G401 (cell line): ENCODE results near the gene TRMT112. TPM values are rescaled to one million over a fixed set of nuclear protein-coding genes. Genes with fewer than 3 reads are reported as not detected.

Source experiments
- DNase-seq: peaks from one replicate; pipeline ENCODE4 v3.0.0-alpha.2; 2015; ENCODE audit warnings: low spot score
- in situ Hi-C: cut with HindIII; loops from 2 replicates; pipeline ENCODE4 v1.10.0; 2016; ENCODE audit warnings: low sequenced_read_pairs, mixed read lengths
- total RNA-seq: library from RNA; depleted of rRNA; stranded (reverse); fragments of >200 nt; shearing (Covaris generic); gene quantifications from 2 replicates; pipeline ENCODE4 v1.2.3, GENCODE V29; 2014; rRNA removed

The TRMT112 gene
- total RNA-seq = 313 and 472 TPM in 2 replicates

DNA sequence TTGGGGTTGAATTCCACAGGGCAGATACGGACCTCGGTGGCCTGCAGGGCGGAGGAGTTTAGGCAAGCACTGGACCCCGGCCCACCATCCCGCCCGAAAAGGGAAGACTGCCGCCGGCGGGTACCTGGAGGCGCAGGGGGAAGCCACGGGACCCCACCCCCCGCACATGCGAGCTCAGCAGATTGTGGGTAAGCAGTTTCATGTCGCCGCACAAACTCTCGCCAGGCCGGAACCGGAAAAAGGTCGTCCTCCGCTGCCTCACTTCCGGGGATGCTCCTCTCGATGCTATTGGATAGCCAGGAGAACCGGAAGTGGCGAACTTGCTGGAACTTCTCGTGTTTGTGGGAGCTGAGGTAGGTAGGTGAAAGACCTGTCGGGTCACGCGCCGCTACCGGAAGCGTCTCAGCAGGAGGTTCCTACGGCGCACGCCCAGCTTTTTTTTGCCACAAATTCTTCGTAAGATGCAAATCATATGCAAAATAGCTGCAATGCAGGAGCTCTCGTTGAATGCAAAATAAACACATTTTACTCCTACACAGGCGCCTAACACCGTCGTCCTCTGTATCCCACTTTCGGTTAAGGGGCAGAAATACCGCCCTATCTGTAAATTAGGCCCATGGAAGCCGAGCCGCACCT is at the start of gene TRMT112:
TSS of gene TRMT112 (minus strand) at position 235 of the 636 bp plus-strand sequence. CDS start at position 202, 33 bp downstream.
- in situ Hi-C loops = no loop called here
- peak; percentile 99 for DNase-seq

- in situ Hi-C loops = no loop called here
Measured at GRCh38 chr11:64366751-64367150, 49.4 kb upstream of the TRMT112 start.

DNA sequence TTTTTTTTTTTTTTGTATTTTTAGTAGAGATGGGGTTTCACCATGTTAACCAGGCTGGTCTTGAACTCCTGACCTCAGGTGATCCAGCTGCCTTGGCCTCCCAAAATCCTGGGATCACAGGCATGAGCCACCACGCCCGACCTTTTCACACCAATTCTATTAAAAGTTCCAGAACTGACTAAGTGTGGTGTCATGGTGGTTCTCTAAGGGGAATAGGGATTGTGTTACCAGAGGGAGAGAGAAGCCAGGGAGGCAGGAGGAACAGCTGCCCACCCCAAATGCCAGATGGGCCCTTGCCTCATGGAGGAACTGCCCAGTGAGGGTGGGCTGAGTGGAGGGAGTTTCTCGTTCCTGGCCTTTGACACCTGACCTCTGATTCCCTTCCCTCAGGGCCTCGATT is 47.6 kb upstream of the TRMT112 start:
- no peak for DNase-seq
- in situ Hi-C loops = no loop called here

More at GRCh38 chr11:64366751-64367150, 49.4 kb upstream of the TRMT112 start:
- no peak for DNase-seq

DNA sequence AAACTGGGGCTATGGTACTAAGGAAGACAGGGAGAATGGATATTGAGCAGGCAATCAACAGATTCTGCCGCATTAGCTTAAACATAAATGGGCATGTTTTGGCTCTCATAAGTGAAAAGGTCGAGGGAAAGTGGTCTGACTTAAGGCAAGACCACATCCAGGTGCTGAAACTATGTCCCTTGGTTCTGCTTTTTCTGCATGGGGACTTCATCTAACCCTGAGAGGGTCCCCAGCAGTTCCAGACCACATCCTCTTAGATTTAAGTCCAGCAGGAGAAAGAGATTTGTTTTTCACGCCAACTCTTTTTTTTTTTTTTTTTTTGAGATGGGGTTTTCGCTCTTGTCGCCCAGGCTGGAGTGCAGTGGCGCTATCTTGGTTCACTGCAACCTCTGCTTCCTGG is 47.1 kb upstream of the TRMT112 start:
- DNase-seq = no peak
- in situ Hi-C loops = no loop called here

GRCh38 chr11:64362339-64362738 is 45.0 kb upstream of the TRMT112 start:
- in situ Hi-C loops = no loop called here
- no peak for DNase-seq

DNA sequence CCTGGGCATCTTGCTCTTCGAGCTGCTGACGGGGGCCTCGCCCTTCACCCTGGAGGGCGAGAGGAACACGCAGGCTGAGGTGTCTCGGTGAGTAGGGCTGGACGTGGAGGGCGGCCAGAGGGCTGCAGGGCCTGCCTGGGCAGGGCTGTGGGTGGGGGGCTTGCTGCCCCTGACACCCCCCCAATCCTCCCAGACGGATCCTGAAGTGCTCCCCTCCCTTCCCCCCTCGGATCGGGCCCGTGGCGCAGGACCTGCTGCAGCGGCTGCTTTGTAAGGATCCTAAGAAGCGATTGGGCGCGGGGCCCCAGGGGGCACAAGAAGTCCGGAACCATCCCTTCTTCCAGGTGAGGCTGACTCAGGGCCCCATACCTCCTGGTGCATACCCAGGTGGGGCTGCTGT is 44.3 kb upstream of the TRMT112 start:
- in situ Hi-C loops = no loop called here
- DNase-seq = no peak

- in situ Hi-C loops = no loop called here
- DNase-seq = no peak
Measured at GRCh38 chr11:64360448-64360921, 43.1 kb upstream of the TRMT112 start.

DNA sequence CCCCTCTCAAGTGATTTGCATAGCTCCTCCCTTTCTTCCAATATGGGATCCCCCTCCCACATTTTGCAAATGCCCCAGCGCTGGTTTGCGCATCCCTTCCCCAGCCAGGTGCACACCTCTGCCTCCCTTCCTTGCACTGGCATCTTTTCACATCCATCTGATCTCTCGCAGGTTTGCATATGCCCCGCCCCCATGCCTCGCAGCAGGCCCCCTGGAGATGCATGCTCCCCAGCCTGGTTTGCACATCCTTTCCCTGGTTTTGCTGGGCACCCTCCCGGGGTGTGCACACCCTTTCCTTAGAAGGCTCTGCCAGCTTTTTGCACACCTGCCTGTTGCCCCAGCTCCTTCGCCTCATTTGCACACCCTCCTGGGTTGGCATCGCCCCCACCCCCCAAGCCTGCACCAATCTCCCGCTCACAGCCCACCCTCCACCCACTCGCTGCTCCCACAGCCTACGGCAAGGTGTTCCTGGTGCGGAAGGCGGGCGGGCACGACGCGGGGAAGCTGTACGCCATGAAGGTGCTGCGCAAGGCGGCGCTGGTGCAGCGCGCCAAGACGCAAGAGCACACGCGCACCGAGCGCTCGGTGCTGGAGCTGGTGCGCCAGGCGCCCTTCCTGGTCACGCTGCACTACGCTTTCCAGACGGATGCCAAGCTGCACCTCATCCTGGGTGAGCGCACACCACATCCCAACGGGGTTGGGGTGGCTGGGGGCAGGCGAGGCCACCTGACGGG is 42.5 kb upstream of the TRMT112 start:
- DNase-seq = peak; percentile 79
- in situ Hi-C loops = no loop called here

DNA sequence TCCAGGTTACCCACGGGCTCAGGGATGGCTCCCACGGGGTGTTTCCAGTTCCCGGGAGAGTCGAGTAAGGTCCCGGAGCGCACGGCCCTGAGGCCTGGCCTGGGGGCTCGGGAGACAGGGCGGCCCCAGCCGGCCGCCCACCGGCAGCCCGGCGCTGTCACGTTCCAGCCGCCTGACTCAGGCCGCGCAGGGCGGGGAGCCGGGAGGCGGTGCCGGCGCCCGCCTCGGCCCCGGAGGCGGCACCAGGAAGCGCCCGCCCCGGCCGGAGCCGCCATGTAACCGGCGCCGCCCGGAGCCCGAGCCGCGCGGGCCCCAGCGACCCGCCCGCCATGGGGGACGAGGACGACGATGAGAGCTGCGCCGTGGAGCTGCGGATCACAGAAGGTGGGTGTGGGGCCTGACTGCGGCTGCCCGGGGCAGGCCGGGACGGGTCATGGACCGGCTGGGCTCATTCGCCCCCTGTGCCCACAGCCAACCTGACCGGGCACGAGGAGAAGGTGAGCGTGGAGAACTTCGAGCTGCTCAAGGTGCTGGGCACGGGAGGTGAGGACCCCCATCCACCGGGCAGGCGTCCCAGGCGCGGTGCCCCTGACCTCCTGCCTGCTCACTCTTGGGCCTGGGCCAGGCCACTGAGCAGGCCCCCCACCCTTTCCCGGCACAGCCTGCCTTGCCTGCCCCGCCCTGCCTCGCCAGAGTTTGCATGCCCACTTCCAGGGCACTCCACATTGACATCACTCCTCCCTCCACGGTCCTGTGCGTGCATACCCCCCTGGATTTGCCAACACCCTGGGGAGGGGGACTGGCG is 41.8 kb upstream of the TRMT112 start, which contains the start of gene RPS6KA4:
TSS of gene RPS6KA4 (plus strand) at position 256 of the 805 bp plus-strand sequence. CDS start at position 330, 74 bp downstream.
- peak; percentile 72 for DNase-seq
- in situ Hi-C loops = no loop called here

GRCh38 chr11:64358536-64358906 is 41.2 kb upstream of the TRMT112 start:
- DNase-seq = no peak
- in situ Hi-C loops = no loop called here

- in situ Hi-C loops = no loop called here
- no peak for DNase-seq
Measured at GRCh38 chr11:64357904-64358535, 40.7 kb upstream of the TRMT112 start.

- in situ Hi-C loops = no loop called here
- no peak for DNase-seq
Measured at GRCh38 chr11:64357446-64357845, 40.1 kb upstream of the TRMT112 start.

DNA sequence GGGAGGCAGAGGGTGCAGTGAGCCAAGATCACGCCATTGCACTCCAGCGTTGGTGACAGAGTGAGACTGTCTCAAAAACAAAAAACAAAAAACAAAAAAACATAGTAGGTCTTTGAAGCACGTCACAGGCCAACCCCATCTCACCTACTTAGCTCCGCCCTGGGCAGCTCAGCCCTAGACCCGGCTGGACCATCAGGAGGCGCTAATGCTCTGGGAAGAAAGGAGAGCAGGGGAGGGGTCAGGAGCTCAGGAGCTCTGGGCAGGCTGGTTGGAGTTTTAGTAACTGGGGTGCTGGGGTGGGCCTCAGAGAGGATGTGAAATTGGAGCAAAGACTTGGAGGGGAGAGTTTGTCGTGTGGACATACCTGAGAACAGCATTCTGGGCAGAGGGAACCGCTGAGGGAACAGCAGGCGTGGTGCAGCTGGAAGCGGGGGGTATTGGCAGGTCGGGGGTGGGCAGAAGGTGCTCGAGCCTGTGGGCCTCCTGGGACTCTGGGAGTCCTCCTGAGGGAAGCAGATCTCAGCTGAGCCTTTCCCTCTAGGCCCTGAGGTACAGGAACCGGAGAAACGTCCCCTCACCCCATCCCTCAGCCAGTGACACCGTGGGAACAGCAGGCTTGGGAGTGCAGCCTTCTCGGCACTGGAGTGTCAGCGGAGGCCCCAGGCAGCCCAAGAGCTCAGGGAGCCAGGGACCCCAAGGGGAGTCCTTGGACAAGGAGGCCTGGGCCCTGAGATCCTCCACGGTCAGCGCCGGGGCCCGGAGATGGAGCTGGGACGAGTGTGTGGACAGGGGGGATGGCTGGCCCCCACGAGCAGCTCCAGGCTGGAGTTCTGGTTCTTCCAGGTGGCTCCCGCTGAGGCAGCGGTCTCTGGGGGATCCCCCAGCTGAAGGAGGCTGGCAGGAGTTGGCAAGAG is 39.4 kb upstream of the TRMT112 start:
- in situ Hi-C loops = no loop called here
- peak; percentile 84 for DNase-seq

GRCh38 chr11:64355078-64355940 is 38.0 kb upstream of the TRMT112 start:
- in situ Hi-C loops = no loop called here
- DNase-seq = peak; percentile 92

DNA sequence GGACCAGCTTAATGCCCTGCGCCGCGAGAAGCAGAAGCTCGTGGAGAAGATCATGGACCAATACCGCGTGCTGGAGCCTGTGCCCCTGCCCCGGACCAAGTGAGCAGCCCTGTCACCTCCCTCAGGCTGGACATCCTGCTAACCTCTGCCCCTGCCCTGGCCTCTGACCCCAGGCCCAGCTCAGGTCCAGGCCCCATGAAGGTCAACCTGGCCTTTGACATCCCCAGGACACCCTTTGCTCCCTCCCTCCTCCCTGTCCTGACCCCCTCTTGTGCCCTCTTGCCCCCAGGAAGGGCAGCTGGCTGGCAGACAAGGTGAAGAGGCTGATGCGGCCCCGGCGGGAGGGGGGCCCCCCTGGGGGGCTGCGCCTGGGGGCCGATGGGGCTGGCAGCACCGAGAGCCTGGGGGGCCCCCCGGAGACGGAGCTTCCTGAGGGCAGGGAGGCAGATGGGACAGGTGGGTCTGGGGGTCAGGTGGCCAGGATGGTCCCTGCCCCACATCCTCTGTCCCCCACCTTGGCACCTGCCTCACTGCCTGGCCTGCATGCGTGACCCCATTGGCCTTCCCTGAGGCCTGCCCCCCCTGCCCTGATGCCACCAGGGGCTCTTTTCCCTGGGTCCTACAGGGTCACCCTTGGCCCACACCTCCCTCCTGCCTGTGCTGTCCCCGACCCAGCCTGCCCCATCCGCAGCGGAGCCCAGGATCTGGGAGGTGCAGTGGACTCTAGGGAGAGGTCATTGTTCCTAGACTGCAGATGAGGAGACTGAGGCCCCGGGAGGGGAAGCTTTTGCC is 36.6 kb upstream of the TRMT112 start:
- no peak for DNase-seq
- in situ Hi-C loops = no loop called here

DNA sequence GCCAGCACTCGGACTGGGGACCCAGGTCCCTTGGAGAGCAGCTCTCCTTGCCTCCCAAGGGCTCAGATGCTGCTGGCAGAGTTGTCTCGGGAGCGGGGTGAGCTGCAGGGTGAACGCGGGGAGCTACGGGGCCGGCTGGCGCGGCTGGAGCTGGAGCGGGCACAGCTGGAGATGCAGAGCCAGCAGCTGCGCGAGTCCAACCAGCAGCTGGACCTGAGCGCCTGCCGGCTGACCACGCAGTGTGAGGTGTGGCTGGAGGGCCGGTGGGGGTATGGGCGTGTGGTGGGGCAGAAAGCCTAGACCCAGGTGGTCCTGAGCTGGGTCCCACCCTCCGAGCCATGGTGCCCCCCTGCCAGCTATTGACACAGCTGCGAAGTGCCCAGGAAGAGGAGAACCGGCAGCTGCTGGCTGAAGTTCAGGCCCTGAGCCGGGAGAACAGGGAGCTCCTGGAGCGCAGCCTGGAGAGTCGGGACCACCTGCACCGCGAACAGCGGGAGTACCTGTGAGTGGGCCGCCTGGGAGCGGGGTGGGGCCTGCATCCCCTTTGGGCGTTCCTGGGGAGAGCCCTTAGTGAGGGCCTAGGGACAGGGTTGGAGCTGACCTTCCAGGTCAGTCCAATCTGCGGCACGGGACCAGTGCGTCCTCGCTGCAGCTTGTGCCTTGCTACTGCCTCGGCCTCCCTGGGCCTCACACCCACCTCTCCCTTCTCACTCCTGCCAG is 35.8 kb upstream of the TRMT112 start:
- in situ Hi-C loops = no loop called here
- DNase-seq = peak; percentile 54
